Liver (tissue), 9 donors: Measurements from ENCODE around the gene VGLL4. TPM values are rescaled to one million over a fixed set of nuclear protein-coding genes. Genes with fewer than 3 reads are reported as not detected.

Experiments
- DNase-seq: peaks from one replicate; pipeline ENCODE4 v3.0.0-alpha.2; 2017; ENCODE audit warnings: low spot score
- H3K27ac ChIP-seq, 2 donors: one replicate each; pipeline ENCODE4 v1.7.0; 2013; ENCODE audit warnings: inconsistent platforms in 2 of 2, low read length in 2 of 2, control low read depth in 1 of 2, low read depth in 1 of 2, mild to moderate bottlenecking in 1 of 2
- H3K27me3 ChIP-seq, 4 donors: one replicate each; pipeline versions ENCODE4 v1.6.1 to v1.7.0; 2013; ENCODE audit warnings: low read length in 3 of 4, inconsistent platforms in 1 of 4, mild to moderate bottlenecking in 1 of 4, moderate library complexity in 1 of 4; ENCODE audit not compliant: control insufficient read depth in 4 of 4, insufficient read depth in 4 of 4
- H3K36me3 ChIP-seq, 4 donors: one replicate each; pipeline versions ENCODE4 v1.6.1 to v1.7.0; 2013; ENCODE audit warnings: low read length in 3 of 4, mild to moderate bottlenecking in 3 of 4, low read depth in 1 of 4, moderate library complexity in 1 of 4; ENCODE audit not compliant: control insufficient read depth in 4 of 4, insufficient read depth in 3 of 4
- H3K4me1 ChIP-seq, 4 donors: one replicate each; pipeline versions ENCODE4 v1.6.1 to v1.7.0; 2013; ENCODE audit warnings: low read length in 3 of 4, mild to moderate bottlenecking in 3 of 4, moderate library complexity in 1 of 4; ENCODE audit not compliant: control insufficient read depth in 4 of 4, insufficient read depth in 4 of 4
- H3K4me3 ChIP-seq, 3 donors: one replicate each; pipeline versions ENCODE4 v1.6.1 to v1.7.0; 2013; ENCODE audit warnings: low read length in 3 of 3, control low read depth in 1 of 3, low read depth in 1 of 3, mild to moderate bottlenecking in 1 of 3
- H3K9ac ChIP-seq, 2 donors: one replicate each; pipeline ENCODE4 v1.7.0; 2013; ENCODE audit warnings: low read length in 2 of 2, mild to moderate bottlenecking in 2 of 2, moderate library complexity in 2 of 2, control low read depth in 1 of 2, low read depth in 1 of 2
- H3K9me3 ChIP-seq, 4 donors: one replicate each; pipeline versions ENCODE4 v1.6.1 to v1.7.0; 2013; ENCODE audit warnings: low read length in 3 of 4; ENCODE audit not compliant: control insufficient read depth in 4 of 4
- ATF3 ChIP-seq: IDR thresholded peaks from 2 replicates; pipeline ENCODE4 v1.6.1; 2016; ENCODE audit warnings: antibody characterized with exemption
- CTCF ChIP-seq: fragments of 150-350 bp; IDR thresholded peaks from 2 replicates; pipeline ENCODE4 v1.5.1; 2017; ENCODE audit warnings: improper control_type of control experiment, low read depth, low read length; ENCODE audit not compliant: missing input control
- EGR1 ChIP-seq, 2 donors: IDR thresholded peaks; 2 replicates each; pipeline ENCODE4 v1.6.1; 2016 to 2018; ENCODE audit warnings: antibody characterized with exemption in 2 of 2, low read depth in 2 of 2
- FOXA1 ChIP-seq: IDR thresholded peaks from 2 replicates; pipeline ENCODE4 v1.6.1; 2016; ENCODE audit warnings: antibody characterized with exemption
- FOXA2 ChIP-seq: IDR thresholded peaks from 2 replicates; pipeline ENCODE4 v1.6.1; 2016; ENCODE audit warnings: antibody characterized with exemption
- GABPA ChIP-seq, 2 donors: IDR thresholded peaks in 1 of 2; conservative IDR thresholded peaks in 1 of 2; 2 replicates each; pipeline ENCODE4 v1.6.1; 2016; ENCODE audit warnings: antibody characterized with exemption in 2 of 2, mild to moderate bottlenecking in 1 of 2, moderate library complexity in 1 of 2
- HNF4A ChIP-seq, 2 donors: conservative IDR thresholded peaks; 2 replicates each; pipeline ENCODE4 v1.6.1; 2016; ENCODE audit warnings: antibody characterized with exemption in 2 of 2, mild to moderate bottlenecking in 2 of 2
- JUND ChIP-seq, 2 donors: IDR thresholded peaks; 2 replicates each; pipeline ENCODE4 v1.6.1; 2016; ENCODE audit warnings: antibody characterized with exemption in 2 of 2
- MAX ChIP-seq: IDR thresholded peaks from 2 replicates; pipeline ENCODE4 v1.6.1; 2016; ENCODE audit warnings: antibody characterized with exemption
- NR2F2 ChIP-seq: IDR thresholded peaks from 2 replicates; pipeline ENCODE4 v1.6.1; 2016; ENCODE audit warnings: antibody characterized with exemption
- RAD21 ChIP-seq, 2 donors: IDR thresholded peaks; 2 replicates each; pipeline ENCODE4 v1.6.1; 2016; ENCODE audit warnings: antibody characterized with exemption in 2 of 2, mild to moderate bottlenecking in 2 of 2
- REST ChIP-seq: IDR thresholded peaks from 2 replicates; pipeline ENCODE4 v1.6.1; 2016; ENCODE audit warnings: antibody characterized with exemption, mild to moderate bottlenecking
- RXRA ChIP-seq, 2 donors: IDR thresholded peaks; 2 replicates each; pipeline ENCODE4 v1.6.1; 2017 to 2018; ENCODE audit warnings: antibody characterized with exemption in 2 of 2, mild to moderate bottlenecking in 1 of 2
- SP1 ChIP-seq: IDR thresholded peaks from 2 replicates; pipeline ENCODE4 v1.6.1; 2018; ENCODE audit warnings: antibody characterized with exemption, mild to moderate bottlenecking
- TAF1 ChIP-seq: conservative IDR thresholded peaks from 2 replicates; pipeline ENCODE4 v1.6.1; 2016; ENCODE audit warnings: antibody characterized with exemption, mild to moderate bottlenecking
- YY1 ChIP-seq: IDR thresholded peaks from 2 replicates; pipeline ENCODE4 v1.6.1; 2016; ENCODE audit warnings: antibody characterized with exemption, mild to moderate bottlenecking
- ZBTB33 ChIP-seq: IDR thresholded peaks from 2 replicates; pipeline ENCODE4 v1.6.1; 2016; ENCODE audit warnings: antibody characterized with exemption
- WGBS: extraction: QIAGEN DNeasy Blood & Tissue Kit; methylation state at CpG from one replicate; pipeline ENCODE4 v1.1.7; 2013; 5-methylcytosine and 5-hydroxymethylcytosine counted together
- polyA plus RNA-seq, 2 donors: library from polyadenylated mRNA; stranded (reverse) in 1 of 2; unstranded in 1 of 2; fragments of 200-250 nt in 1 of 2; fragments of >200 nt in 1 of 2; fragmentation: Nextera tagmentation in 1 of 2; extraction: Ambion mirVana in 1 of 2; gene quantifications; one replicate each; pipeline versions ENCODE4 v1.2.1 to v1.2.3, GENCODE V29; 2013 to 2015
- total RNA-seq, 2 donors: library from RNA; depleted of rRNA; stranded (reverse); fragments of >200 nt; gene quantifications; one replicate each; pipeline ENCODE4 v1.2.3, GENCODE V29; 2014
- donor health status: healthy.
- donor health status: healthy.
- donor health status: healthy.
- donor health status: healthy.
- donor health status: healthy.

Gene VGLL4
- total and polyA plus RNA-seq, 4 donors: 7.2 to 27.9 (median 13.0) TPM

DNA sequence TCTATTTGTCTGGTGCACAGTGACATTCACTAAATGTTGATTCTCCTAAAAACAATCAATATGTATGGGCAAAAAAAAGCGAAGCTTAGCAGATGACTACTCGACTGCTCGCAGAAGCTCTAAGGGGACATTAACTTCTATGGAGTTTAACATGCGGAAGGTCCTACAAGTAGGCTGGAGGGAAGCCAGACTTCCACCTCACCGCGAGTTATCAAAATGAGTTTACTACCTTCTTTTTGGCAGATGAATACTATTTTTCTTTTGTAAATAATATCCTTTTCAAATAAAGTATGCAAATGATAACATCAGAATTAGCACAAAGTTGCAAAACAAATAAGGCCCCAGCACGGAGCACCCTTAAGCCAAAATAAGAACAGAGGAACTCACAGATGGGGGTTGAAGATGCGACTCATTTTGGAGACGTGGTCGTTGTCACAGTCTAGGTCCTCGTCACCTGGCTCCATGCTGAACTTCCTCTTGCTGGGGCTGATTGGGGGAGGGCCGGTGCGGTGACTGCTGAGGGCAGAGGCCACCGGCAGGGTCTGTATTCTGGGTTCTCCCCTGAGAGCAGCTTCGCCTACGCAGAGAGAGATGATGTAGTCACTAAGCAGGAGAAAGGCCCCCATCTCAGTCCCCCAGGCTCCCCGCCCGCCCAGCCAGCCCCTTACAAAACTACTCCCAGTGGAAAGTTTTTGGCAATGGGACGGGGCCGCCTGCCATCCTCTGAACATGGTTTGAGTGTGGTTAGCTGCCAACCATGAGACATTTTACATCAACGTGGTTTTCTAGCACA is 42.1 kb downstream of the VGLL4 start:
- peaks cover 4 to 12% (median 7%) of the 10 kb centered on the region in 4 donors for H3K36me3 ChIP-seq
- no peaks in the 10 kb centered on the region for H3K27me3 ChIP-seq
- H3K27ac ChIP-seq: no peak overlapping the region
- no peaks in the 10 kb centered on the region for H3K4me1 ChIP-seq
- no peaks in the 10 kb centered on the region for H3K9me3 ChIP-seq
- no peak for DNase-seq
- WGBS: 86% methylated on average over 21 of the region's 21 CpGs
- TF ChIP-seq RAD21 (IDR thresholded peaks at IDR 0.05): no peak
- no peak for TF ChIP-seq HNF4A (conservative IDR thresholded peaks at IDR 0.05)
- no peak for TF ChIP-seq SP1
- TF ChIP-seq GABPA (IDR thresholded peaks at IDR 0.05 in 1 of 2, conservative IDR thresholded peaks at IDR 0.05 in 1 of 2): no peak
- no peak for TF ChIP-seq REST
- TF ChIP-seq FOXA2: no peak
- no peak for TF ChIP-seq ZBTB33
- TF ChIP-seq CTCF: no peak
- TF ChIP-seq JUND (IDR thresholded peaks at IDR 0.05): no peak
- no peak for TF ChIP-seq YY1
- TF ChIP-seq EGR1 (IDR thresholded peaks at IDR 0.05; ENCODE audit: low read depth in 2 of 2): no peak
- TF ChIP-seq ATF3: no peak
- no peak for TF ChIP-seq RXRA (IDR thresholded peaks at IDR 0.05)
- TF ChIP-seq FOXA1: no peak
- TF ChIP-seq MAX: no peak
- TF ChIP-seq TAF1: no peak
- no peak for TF ChIP-seq NR2F2
- no peak overlapping the region for H3K4me3 ChIP-seq
- no peak overlapping the region for H3K9ac ChIP-seq
